NOMO-1 treated with DMSO at 0.1 percent for 48 hours (cell line): ENCODE data around the gene CAPN10.

Source experiments
- DNase-seq: peaks from one replicate; lab custom pipeline; 2025; ENCODE audit not compliant: unreplicated experiment; lab: John Stamatoyannopoulos, UW

The CAPN10 gene

GRCh38 chr2:240636563-240637115, 50.1 kb downstream of the CAPN10 start:
- no peak for DNase-seq

GRCh38 chr2:240637116-240637900, 50.8 kb downstream of the CAPN10 start:
- no peak for DNase-seq

GRCh38 chr2:240637901-240638345, 51.4 kb downstream of the CAPN10 start:
- DNase-seq = no peak

- no peak for DNase-seq
Observed at GRCh38 chr2:240638512-240639160, 52.1 kb downstream of the CAPN10 start.

GRCh38 chr2:240639566-240639965, 53.0 kb downstream of the CAPN10 start:
- no peak for DNase-seq

- no peak for DNase-seq
Observed at GRCh38 chr2:240640939-240641338, 54.4 kb downstream of the CAPN10 start.

GRCh38 chr2:240642061-240642805, 55.7 kb downstream of the CAPN10 start:
- DNase-seq = no peak

GRCh38 chr2:240642806-240643092, 56.2 kb downstream of the CAPN10 start:
- no peak for DNase-seq

GRCh38 chr2:240643093-240643810, 56.7 kb downstream of the CAPN10 start:
- no peak for DNase-seq

GRCh38 chr2:240643811-240644150, 57.2 kb downstream of the CAPN10 start:
- DNase-seq = no peak

GRCh38 chr2:240644171-240644651, 57.7 kb downstream of the CAPN10 start:
- no peak for DNase-seq

GRCh38 chr2:240644859-240645301, 58.3 kb downstream of the CAPN10 start:
- DNase-seq = no peak

GRCh38 chr2:240645346-240645745, 58.8 kb downstream of the CAPN10 start:
- no peak for DNase-seq

GRCh38 chr2:240645801-240646175, 59.3 kb downstream of the CAPN10 start:
- DNase-seq = no peak

- peak; percentile 26 for DNase-seq
Observed at GRCh38 chr2:240646176-240646899, 59.8 kb downstream of the CAPN10 start.

GRCh38 chr2:240646900-240647502, 60.5 kb downstream of the CAPN10 start:
- no peak for DNase-seq

GRCh38 chr2:240647503-240648154, 61.1 kb downstream of the CAPN10 start:
- no peak for DNase-seq

GRCh38 chr2:240648155-240648649, 61.7 kb downstream of the CAPN10 start:
- no peak for DNase-seq
